SW480 (cell line): ENCODE measurements around the gene TXNDC2.
"Not testable (repeated sequence)": the region's sequence is repeated elsewhere in the genome, so short reads cannot be mapped to it uniquely, and the experiment has no call there.

ENCODE experiments used
- DNase-seq: peaks from one replicate; pipeline ENCODE4 v3.0.0-alpha.2; 2016; ENCODE audit warnings: low spot score

Gene TXNDC2

DNA sequence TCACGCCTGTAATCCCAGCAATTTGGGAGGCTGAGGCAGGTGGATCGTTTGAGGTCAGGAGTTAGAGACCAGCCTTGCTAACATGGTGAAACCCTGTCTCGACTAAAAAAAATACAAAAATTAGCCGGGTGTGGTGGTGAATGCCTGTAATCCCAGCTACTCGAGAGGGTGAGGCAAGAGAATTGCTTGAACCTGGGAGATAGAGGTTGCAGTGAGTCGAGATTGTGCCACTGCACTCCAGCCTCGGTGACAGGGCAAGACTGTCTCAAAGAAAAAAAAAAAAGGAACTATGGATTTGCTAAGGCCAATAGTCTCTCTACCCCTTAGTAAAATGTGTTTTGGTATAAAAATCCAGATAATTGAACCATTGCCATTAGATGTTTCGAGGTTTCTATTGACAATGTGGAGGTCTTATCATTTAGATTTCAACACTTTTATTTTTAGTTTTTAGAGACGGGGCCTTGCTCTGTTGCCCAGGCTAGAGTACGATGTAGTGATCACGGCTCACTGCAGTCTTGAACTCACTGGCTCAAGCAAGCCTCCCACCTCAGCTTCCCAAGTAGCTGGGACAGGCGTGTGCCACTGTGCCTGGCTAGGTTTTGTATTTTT is 1.1 kb upstream of the TXNDC2 start:
- DNase-seq: no peak

DNA sequence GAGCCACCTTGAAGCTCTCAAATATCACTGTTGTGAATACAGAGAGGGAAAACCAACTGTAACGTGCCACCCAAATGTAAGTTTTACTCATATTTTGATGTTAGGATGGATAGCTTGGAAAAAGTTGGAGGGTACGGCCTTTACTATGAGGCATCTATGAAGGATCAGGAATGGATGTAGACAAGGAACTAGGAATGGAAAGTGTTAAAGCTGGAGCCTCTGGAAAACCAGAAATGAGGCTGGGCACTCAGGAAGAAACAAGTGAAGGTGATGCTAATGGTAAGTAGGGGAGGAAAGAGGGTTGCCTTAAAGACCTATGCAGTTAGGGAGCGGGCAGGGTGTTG is 204 bp downstream of the TXNDC2 start:
- DNase-seq: no peak

DNA sequence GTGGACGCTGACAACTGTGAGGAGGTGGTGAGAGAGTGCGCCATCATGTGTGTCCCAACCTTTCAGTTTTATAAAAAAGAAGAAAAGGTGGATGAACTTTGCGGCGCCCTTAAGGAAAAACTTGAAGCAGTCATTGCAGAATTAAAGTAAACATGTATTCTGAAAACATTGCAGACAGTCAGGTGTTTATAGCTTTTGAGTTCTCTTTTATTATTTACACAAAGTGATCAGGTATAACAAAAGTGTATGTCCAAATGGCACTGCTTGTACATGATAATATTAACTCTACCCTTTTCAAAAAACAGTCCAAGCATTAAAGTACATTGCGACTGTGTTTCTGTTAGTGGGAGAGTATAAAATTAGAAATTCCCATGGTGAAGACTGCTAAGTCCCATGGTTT is 2.2 kb downstream of the TXNDC2 start:
- no peak for DNase-seq

DNA sequence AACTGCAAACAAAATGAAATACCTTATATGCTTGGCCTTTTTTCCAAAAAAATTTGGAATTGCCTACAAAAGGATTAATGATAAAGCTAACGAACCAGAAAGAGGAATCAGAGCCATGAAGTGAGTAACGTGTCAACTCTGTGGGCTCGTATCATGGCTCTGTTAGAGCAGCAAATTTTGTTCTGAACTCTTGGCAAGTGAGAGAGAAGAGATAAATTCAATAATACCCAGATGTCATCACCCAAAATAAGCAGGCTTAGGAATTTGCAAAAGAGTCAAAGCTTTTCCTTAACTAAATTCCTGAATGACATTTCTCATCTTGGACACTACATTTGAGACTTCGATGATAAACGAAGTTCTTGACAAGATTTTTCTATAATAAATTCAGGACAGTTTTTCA is 4.4 kb downstream of the TXNDC2 start:
- DNase-seq: no peak

DNA sequence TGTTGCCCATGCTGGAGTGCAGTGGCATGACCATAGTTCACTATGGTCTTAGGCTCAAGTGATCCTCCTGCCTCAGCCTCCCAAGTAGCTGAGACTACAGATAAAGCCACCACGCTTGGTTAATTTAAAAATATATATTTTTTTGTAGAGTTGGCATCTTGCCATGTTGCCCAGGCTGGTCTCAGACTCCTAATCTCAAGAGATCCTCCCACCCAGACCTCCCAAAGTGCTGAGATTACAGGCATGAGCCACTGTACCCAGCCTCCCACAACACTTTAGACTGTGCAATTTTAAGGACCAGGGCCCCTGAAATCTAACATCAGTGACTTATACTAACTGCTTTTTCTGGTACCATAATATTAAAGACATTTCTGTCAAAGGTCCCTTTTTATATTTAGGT is 5.2 kb downstream of the TXNDC2 start:
- DNase-seq: no peak

DNA sequence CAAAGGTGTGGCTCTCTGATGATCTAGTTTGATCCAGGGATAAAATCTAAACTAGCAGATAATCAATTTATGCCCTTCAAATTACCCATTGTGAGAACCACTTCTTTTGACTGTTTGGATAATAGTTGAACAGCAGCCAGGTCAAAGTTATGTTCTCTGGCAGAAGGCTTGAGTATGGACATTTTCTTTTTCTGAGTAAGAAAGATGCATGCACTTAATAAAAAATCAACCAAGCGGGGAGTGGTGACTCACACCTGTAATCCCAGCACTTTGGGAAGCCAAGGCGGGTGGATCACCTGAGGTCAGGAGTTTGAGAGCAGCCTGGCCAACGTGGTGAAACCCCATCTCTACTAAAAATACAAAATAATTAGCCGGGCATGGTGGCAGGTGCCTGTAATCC is 5.7 kb downstream of the TXNDC2 start:
- DNase-seq: not testable (repeated sequence)

- no peak for DNase-seq
Observed at GRCh38 chr18:9894454-9895068, 8.8 kb downstream of the TXNDC2 start.

GRCh38 chr18:9897129-9897528 is 11.4 kb downstream of the TXNDC2 start:
- no peak for DNase-seq

- not testable (repeated sequence) for DNase-seq
Observed at GRCh38 chr18:9897787-9898291, 12.1 kb downstream of the TXNDC2 start.

DNA sequence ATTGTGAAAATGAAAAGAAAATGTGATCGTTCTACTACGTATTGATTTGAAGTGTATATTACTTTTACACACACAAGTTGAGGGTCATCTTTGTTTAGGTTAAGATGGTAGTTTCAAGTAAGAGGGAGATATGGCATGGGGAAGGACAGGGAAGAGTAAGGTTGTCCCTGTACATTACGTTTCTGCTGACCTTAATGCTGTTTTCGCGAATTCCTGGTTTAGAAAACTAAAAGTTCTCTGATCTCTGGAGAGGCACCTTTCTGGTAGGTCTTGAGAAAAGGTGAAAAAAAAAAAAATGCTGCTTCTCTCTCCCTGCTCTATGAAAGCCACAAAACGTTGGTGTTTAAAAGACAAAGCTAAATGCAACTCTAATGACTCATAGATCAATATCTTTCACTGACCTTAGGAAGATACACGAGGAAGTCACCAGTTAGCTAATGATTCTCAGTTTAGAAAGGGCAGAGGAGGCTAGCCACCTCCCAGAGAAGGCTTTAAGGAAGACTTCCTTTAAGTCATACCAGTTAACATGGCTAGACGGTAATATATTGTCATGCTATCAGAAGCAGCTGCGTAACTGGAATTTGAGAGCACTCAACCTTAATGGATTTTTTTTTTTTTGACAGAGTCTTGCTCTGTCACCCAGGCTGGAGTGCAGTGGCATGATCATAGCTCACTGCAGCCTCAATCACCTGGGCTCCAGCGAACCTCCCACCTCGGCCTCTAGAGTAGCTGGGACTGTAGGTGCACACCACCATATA is 13.2 kb downstream of the TXNDC2 start:
- DNase-seq: peak; percentile 34

GRCh38 chr18:9899550-9899930 is 13.8 kb downstream of the TXNDC2 start:
- DNase-seq: not testable (repeated sequence)

DNA sequence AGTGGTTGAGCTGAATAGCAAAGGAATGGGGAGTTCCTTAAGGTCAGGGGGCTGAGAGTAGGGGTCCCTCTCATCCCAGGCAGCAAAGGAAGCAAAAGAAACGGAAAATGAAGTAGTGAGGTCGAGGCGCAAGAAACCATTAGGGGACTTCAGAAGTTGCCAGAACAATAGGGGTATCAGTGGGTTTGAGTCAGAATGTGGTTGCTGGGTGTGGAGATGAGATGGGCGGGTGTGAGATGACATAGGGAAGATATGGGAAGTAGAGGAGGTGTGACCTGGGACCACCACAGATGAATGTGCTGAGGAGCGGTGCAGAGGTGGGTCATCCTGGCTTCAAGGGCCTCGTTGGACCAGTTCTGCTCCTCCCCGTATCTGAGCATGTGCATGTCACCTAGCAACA is 14.9 kb downstream of the TXNDC2 start:
- DNase-seq: no peak

GRCh38 chr18:9901377-9901776 is 15.6 kb downstream of the TXNDC2 start:
- DNase-seq: no peak

- not testable (repeated sequence) for DNase-seq
Observed at GRCh38 chr18:9902264-9902663, 16.5 kb downstream of the TXNDC2 start.

- no peak for DNase-seq
Observed at GRCh38 chr18:9902832-9903231, 17.1 kb downstream of the TXNDC2 start.

DNA sequence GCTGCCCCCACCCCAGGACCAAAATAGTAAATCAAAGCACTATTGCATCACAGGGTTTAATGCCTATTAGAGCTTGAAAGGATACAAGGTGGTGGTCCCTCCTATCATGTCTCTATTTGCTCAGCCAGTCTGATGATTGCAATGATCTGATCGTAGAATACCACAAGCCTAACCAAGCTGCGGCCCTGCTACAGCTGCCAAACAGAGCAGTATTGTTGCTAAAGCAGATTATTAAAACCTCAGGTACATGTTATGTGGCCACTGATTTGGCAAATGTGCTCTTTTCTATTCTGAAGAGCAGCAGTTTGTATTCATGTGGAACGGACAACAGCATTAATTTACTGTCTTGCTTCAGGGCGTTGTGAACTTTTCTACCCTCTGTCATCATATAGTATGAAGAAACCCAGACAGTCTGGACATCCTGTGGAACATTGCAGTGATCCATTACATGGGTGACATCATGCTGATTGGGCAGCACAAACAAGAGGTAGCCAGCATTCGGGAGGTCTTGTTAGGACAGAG is 19.7 kb downstream of the TXNDC2 start:
- no peak for DNase-seq

GRCh38 chr18:9906481-9906880 is 20.7 kb downstream of the TXNDC2 start:
- DNase-seq: no peak

DNA sequence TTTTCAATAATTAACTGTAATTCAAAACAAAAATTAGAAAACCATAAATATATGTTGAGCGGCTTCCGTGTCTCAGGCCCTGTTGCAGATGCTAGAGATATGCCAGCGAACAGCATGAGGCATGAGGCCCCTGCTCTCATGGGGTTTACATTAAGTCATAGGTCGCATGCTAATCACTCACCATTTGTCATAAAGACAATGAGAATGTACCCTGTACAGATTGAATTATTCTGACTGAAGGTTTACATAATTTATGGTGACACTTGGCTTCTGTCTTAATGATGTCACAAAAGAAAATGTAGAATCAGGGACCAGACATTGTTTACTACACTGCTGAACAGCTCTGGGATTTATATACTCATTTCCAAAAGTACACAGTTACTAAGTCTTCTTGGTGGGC is 22.1 kb downstream of the TXNDC2 start:
- DNase-seq: no peak

GRCh38 chr18:9910071-9910470 is 24.3 kb downstream of the TXNDC2 start:
- no peak for DNase-seq

GRCh38 chr18:9910661-9911060 is 24.9 kb downstream of the TXNDC2 start:
- no peak for DNase-seq

DNA sequence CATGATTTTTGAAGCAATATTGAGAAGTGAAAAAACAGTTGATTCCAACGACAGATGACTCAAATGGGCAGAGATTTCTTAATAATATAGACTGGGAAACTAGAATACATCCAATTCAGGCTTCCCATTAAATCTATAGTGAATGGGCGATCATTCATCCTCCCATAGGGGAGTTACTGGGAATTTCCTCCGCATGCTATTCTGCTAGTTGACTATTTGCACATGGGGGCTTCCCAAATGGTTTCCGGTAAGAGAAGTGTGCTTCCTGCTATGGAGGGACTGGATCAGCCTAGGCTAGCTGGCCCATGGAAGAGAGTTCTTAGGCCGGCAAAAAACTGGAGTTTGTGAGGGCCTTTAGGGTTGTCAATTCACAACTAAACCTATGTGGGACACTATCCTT is 25.5 kb downstream of the TXNDC2 start:
- no peak for DNase-seq

DNA sequence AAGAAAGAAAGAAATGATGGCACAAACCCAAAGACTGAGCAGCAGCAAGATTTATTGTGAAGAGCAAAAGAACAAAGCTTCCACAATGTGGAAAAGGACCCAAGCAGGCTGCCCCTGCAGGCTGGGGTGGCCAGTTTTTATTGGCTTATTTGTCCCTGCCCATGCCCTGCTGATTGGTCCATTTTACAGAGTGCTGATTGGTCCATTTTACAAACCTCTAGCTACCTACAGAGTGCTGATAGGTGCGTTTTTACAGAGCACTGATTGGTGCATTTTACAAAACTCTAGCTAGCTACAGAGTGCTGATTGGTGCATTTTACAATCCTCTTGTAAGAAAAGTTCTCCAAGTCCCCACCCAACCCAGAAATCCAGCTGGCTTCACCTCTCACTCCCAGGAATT is 26.5 kb downstream of the TXNDC2 start:
- DNase-seq: not testable (repeated sequence)

GRCh38 chr18:9913151-9913525 is 27.4 kb downstream of the TXNDC2 start:
- no peak for DNase-seq
